ENCODE data around the gene KCNJ13.
"Not testable (repeated sequence)": the region's sequence is repeated elsewhere in the genome, so short reads cannot be mapped to it uniquely, and the experiment has no call there.

The KCNJ13 gene

DNA sequence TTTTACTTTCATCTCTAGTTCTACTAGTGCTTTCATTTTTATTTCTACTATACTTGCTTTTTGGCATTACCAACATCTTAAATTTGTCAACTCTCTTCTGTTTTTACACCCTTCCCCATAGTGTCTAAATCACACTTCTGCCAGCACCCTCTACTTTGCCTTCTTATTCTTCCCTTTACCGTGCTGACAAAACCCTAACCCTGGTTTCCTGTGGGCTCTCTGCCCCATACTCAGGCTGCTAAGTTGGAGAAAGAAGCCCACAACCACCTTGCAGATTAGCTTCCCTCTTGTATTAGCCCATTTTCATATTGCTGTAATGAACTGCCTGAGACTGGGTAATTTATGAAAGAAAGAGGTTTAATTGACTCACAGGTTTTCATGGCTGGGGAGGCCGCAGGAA, 54.5 kb downstream of the KCNJ13 start:
- H3K4me3 ChIP-seq (ENCODE audit: low read depth, low read length): no peak overlapping the region
- DNase-seq (ENCODE audit: low read depth, low spot score): no peak
- ChIA-PET POLR2A (no interaction called here), CTCF (no interaction called here)
- TF ChIP-seq, protein P1, sequence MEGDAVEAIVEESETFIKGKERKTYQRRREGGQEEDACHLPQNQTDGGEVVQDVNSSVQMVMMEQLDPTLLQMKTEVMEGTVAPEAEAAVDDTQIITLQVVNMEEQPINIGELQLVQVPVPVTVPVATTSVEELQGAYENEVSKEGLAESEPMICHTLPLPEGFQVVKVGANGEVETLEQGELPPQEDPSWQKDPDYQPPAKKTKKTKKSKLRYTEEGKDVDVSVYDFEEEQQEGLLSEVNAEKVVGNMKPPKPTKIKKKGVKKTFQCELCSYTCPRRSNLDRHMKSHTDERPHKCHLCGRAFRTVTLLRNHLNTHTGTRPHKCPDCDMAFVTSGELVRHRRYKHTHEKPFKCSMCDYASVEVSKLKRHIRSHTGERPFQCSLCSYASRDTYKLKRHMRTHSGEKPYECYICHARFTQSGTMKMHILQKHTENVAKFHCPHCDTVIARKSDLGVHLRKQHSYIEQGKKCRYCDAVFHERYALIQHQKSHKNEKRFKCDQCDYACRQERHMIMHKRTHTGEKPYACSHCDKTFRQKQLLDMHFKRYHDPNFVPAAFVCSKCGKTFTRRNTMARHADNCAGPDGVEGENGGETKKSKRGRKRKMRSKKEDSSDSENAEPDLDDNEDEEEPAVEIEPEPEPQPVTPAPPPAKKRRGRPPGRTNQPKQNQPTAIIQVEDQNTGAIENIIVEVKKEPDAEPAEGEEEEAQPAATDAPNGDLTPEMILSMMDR (IDR thresholded peaks at IDR 0.05; ENCODE audit: insufficient read depth, low read length, missing control alignments): no peak

DNA sequence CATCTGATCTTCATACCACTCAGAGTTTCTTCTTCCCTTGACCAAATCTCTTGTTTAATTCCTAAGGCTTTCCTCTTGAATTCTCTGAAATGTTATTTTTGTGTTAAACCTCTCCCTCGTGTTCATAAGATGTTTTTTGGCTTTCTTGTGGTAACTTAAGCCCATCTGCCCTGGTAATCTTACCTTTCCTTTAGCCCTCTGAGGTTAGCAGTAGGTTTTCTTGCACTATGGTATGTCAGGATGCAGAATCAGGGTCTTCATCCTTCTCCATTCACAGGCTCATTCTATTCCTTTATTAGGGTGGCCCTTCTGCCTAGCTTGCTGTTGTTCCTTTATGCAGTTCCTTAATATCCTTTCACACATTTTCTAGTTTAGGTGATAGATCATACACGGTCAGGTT, 55.1 kb downstream of the KCNJ13 start:
- no peak for DNase-seq (ENCODE audit: low read depth, low spot score)
- H3K4me3 ChIP-seq (ENCODE audit: low read depth, low read length): no peak overlapping the region
- ChIA-PET POLR2A (no interaction called here), CTCF (no interaction called here)
- TF ChIP-seq, protein P1 (IDR thresholded peaks at IDR 0.05; ENCODE audit: insufficient read depth, low read length, missing control alignments): no peak

DNA sequence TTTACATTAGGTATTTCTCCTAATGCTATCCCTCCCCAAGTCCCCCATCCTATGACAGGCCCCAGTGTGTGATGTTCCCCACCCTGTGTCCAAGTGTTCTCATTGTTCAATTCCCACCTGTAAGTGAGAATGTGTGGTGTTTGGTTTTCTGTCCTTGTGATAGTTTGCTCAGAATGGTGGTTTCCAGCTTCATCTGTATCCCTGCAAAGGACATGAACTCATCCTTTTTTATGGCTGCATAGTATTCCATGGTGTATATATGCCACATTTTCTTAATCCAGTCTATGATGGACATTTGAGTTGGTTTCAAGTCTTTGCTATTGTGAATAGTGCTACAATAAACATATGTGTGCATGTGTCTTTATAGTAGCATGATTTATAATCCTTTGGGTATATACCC, 56.3 kb downstream of the KCNJ13 start:
- CTCF ChIA-PET: interaction anchor here (0.7 to 1.0 kb wide), 2 partner anchors 10 to 18 kb away, joined by 3 read pairs; no protein-coding TSS in a partner anchor
- DNase-seq (ENCODE audit: low read depth, low spot score); POLR2A ChIA-PET; H3K4me3 ChIP-seq (ENCODE audit: low read depth, low read length): not testable (repeated sequence)
